Glutamatergic neuron (in vitro differentiated cells): ENCODE data around the gene SHC4. TPM values are rescaled to one million over a fixed set of nuclear protein-coding genes. Genes with fewer than 3 reads are reported as not detected.
A peak's percentile ranks its signal among the peaks of the same experiment; 100 is the strongest.

ENCODE experiments used
- DNase-seq: peaks from one replicate; pipeline ENCODE4 v3.0.0; 2022
- H3K27ac Mint-ChIP-seq: one replicate; pipeline ENCODE4 v1.8.0; 2020; ENCODE audit warnings: mild to moderate bottlenecking, mixed read lengths, inconsistent platforms; ENCODE audit not compliant: unreplicated experiment
- H3K27me3 Mint-ChIP-seq: one replicate; pipeline ENCODE4 v1.8.0; 2020; ENCODE audit warnings: mild to moderate bottlenecking, moderate library complexity, mixed read lengths, inconsistent platforms; ENCODE audit not compliant: unreplicated experiment
- H3K36me3 Mint-ChIP-seq: one replicate; pipeline ENCODE4 v1.8.0; 2020; ENCODE audit warnings: mild to moderate bottlenecking, mixed read lengths, inconsistent platforms; ENCODE audit not compliant: unreplicated experiment
- H3K4me1 Mint-ChIP-seq: one replicate; pipeline ENCODE4 v1.8.0; 2020; ENCODE audit warnings: mild to moderate bottlenecking, low read depth, mixed read lengths, inconsistent platforms; ENCODE audit not compliant: unreplicated experiment
- H3K4me3 Mint-ChIP-seq: one replicate; pipeline ENCODE4 v1.8.0; 2020; ENCODE audit warnings: mild to moderate bottlenecking, mixed read lengths, inconsistent platforms; ENCODE audit not compliant: unreplicated experiment
- H3K9me3 Mint-ChIP-seq: one replicate; pipeline ENCODE4 v1.8.0; 2020; ENCODE audit warnings: mild to moderate bottlenecking, moderate library complexity, mixed read lengths, inconsistent platforms; ENCODE audit not compliant: unreplicated experiment
- CTCF ChIP-seq: fragments of 200-600 bp; sonication (generic); IDR thresholded peaks from one replicate; pipeline ENCODE4 v1.5.0; 2021; ENCODE audit not compliant: partially characterized antibody, unreplicated experiment
- total RNA-seq: library from RNA; stranded (reverse); fragmentation: NEBNext Ultra II Directional; extraction: Animal tissue kit (Norgen Biotek cat#: 25700); gene quantifications from one replicate; pipeline ENCODE4 v1.2.1, GENCODE V29; 2021; ENCODE audit not compliant: unreplicated experiment

SHC4 gene
- total RNA-seq, 1 donor from 2014 or later: 4.4 TPM

- DNase-seq: no peak
- no peaks in the 10 kb centered on the region for H3K27me3 Mint-ChIP-seq
- no peaks in the 10 kb centered on the region for H3K36me3 Mint-ChIP-seq
- H3K27ac Mint-ChIP-seq: no peak overlapping the region
- H3K9me3 Mint-ChIP-seq: no peaks in the 10 kb centered on the region
- no peak for TF ChIP-seq CTCF
- no peak overlapping the region for H3K4me3 Mint-ChIP-seq
- H3K4me1 Mint-ChIP-seq: no peaks in the 10 kb centered on the region
Measured at GRCh38 chr15:48823706-48824105, 140.0 kb downstream of the SHC4 start.

GRCh38 chr15:48823237-48823636, 140.5 kb downstream of the SHC4 start:
- Mint-ChIP-seq H3K27me3 (no peaks in the 10 kb centered on the region), H3K4me3 (no peak overlapping the region), H3K9me3 (no peaks in the 10 kb centered on the region), H3K36me3 (no peaks in the 10 kb centered on the region), H3K27ac (no peak overlapping the region), H3K4me1 (no peaks in the 10 kb centered on the region)
- TF ChIP-seq CTCF: no peak
- DNase-seq: no peak

- DNase-seq: no peak
- H3K27me3 Mint-ChIP-seq: no peaks in the 10 kb centered on the region
- H3K9me3 Mint-ChIP-seq: peaks cover 4% of the 10 kb centered on the region
- no peak overlapping the region for H3K4me3 Mint-ChIP-seq
- TF ChIP-seq CTCF: no peak
- H3K36me3 Mint-ChIP-seq: no peaks in the 10 kb centered on the region
- no peak overlapping the region for H3K27ac Mint-ChIP-seq
- H3K4me1 Mint-ChIP-seq: peaks cover 4% of the 10 kb centered on the region
Measured at GRCh38 chr15:48814286-48814685, 149.4 kb downstream of the SHC4 start.

- no peak overlapping the region for H3K27ac Mint-ChIP-seq
- TF ChIP-seq CTCF: no peak
- H3K36me3 Mint-ChIP-seq: no peaks in the 10 kb centered on the region
- DNase-seq: no peak
- H3K4me3 Mint-ChIP-seq: peak overlapping the region; percentile 93
- peaks cover 9% of the 10 kb centered on the region for H3K4me1 Mint-ChIP-seq
- peaks cover 4% of the 10 kb centered on the region for H3K9me3 Mint-ChIP-seq
- H3K27me3 Mint-ChIP-seq: peaks cover 1% of the 10 kb centered on the region
Measured at GRCh38 chr15:48811325-48811958, 152.3 kb downstream of the SHC4 start.

- DNase-seq: peak; percentile 97
- Mint-ChIP-seq H3K36me3 (no peaks in the 10 kb centered on the region), H3K4me3 (peak within 1 kb of the TSS; percentile 93), H3K27ac (no peak within 1 kb of the TSS), H3K9me3 (peaks cover 4% of the 10 kb centered on the region), H3K27me3 (peaks cover 1% of the 10 kb centered on the region), H3K4me1 (peaks cover 15% of the 10 kb centered on the region)
- TF ChIP-seq CTCF: no peak
Measured at GRCh38 chr15:48810414-48811324, 153.1 kb downstream of the SHC4 start, which contains the start of gene CEP152. Gene CEP152, minus strand, starts transcription at chr15:48811069. Its CDS starts 5,420 bp downstream, at chr15:48805649.
